ENCODE data around the gene MYO1E. TPM values are rescaled to one million over a fixed set of nuclear protein-coding genes. Genes with fewer than 3 reads are reported as not detected.
"Not testable (repeated sequence)": the region's sequence is repeated elsewhere in the genome, so short reads cannot be mapped to it uniquely, and the experiment has no call there.

Gene MYO1E
- total RNA-seq, 1 experiment from 2014 or later, result 55.2 TPM

- peak; percentile 99 for DNase-seq (ENCODE audit: low read depth)
Measured at GRCh38 chr15:59170295-59171066, 202.2 kb downstream of the MYO1E start.

- peak; percentile 87 for DNase-seq (ENCODE audit: low read depth)
Measured at GRCh38 chr15:59169251-59169708, 203.4 kb downstream of the MYO1E start.

DNA sequence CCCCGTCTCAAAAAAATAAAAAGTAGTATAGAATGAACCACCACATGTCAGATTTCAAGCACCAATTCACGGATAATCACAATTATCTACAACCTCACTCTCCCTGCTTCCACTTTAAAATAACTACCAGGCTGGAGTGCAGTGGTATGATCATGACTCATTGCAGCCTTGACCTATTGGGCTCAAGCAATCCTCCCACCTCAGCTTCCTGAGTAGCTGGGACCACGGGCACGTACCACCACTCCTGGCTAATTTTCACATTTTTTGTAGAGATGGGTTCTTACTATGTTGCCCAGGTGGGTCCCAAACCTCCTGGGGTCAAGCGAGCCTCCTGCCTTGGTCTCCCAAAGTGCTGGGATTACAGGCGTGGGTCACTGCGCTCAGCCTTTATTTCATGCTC is 204.1 kb downstream of the MYO1E start:
- DNase-seq (ENCODE audit: low read depth), result peak; percentile 76

GRCh38 chr15:59166601-59167265 is 205.9 kb downstream of the MYO1E start:
- no peak for DNase-seq (ENCODE audit: low read depth)

DNA sequence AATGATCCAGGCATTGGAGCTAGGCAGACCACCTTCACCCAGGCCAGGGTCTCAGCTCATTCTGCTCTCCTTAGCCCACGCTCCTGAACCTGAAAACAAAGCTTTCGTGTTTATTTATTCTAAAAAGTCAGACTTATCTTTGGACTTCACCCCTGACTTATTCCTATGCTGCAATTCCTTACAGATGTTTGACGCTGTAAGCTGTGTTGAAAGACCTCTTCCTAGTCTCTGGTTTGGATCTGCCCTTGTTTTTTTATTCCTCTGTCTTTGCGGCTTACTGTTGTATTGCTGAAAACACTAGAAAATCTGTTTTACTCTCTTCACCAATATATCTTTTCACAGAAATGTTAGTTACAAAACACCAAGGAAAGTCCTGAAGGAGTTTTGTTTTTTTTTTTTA is 206.5 kb downstream of the MYO1E start:
- no peak for DNase-seq (ENCODE audit: low read depth)

GRCh38 chr15:59165726-59166125 is 206.9 kb downstream of the MYO1E start:
- DNase-seq (ENCODE audit: low read depth), result no peak

DNA sequence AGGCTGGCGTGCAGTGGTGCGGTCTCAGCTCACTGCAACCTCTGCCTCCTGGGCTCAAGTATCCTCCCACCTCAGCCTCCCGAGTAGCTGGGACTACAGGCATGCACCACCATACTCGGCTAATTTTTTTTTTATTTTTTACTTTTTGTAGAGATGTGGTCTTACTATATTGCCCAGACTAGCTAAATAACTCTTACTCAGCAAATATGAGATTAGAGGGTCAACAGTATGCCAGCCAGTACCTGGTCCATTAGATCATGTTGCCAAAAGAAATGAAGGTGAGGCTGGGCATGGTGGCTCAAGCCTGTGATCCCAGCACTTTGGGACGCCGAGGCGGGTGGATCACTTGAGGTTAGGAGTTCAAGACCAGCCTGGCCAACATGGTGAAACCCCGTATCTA is 210.6 kb downstream of the MYO1E start:
- DNase-seq (ENCODE audit: low read depth), result not testable (repeated sequence)

GRCh38 chr15:59160880-59161593 is 211.6 kb downstream of the MYO1E start:
- no peak for DNase-seq (ENCODE audit: low read depth)

GRCh38 chr15:59159210-59159609 is 213.5 kb downstream of the MYO1E start:
- no peak for DNase-seq (ENCODE audit: low read depth)

DNA sequence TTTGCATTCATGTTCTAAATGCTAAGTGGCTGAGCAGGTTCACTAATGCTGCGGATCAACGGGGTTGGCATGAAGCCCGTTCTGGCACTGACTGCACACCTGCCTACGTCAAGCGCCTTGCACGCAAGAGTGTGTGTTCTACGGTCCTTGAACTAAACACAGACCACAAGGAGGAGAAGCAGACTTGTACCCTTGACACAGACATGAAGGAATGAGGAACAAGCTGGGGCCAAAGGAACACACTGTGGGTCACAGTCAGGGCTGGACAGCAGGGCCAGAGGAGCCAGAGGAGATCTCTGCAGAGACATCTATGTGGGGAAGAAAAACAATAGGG is 214.0 kb downstream of the MYO1E start:
- DNase-seq (ENCODE audit: low read depth), result no peak

DNA sequence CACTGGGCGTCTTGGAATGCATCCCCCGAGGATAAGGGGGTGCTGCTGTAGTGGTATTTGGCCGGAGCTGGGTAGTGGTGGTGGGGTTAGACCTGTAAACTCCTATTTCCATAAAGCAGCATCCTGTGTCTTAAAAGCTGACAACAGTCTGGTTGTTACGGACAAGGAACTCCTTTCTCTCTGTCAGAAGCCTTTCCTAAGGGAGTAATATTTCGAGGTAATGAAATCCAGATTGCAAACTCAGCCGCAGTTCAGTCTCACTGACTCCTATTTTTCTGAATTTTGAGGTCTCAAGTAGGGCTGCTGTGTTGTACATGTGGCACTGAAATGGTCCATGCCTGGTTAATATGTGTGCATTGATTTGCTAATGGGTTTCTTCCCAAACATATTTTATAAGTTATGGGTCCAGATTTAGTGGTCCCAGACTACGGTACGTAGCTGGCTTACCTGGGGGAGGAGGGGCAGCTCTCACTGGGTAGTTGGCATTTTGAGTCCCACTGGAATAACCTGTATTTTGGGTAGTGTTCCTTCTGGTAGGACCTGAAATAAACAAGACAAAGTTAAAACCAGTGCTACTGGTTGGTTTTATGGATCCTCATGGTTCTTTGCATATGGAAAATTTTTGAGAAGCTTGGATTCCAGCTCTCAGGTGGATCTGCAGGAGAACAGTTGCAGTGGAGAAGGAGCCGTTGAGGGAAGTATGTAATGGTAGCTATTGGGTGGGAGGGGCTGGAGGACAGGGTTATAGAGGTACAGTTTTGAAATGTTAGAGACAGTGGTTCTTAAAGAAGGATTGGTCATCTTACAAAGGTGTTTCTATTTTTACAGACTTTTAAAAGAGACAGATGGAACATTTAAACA is 214.6 kb downstream of the MYO1E start:
- no peak for DNase-seq (ENCODE audit: low read depth)

DNA sequence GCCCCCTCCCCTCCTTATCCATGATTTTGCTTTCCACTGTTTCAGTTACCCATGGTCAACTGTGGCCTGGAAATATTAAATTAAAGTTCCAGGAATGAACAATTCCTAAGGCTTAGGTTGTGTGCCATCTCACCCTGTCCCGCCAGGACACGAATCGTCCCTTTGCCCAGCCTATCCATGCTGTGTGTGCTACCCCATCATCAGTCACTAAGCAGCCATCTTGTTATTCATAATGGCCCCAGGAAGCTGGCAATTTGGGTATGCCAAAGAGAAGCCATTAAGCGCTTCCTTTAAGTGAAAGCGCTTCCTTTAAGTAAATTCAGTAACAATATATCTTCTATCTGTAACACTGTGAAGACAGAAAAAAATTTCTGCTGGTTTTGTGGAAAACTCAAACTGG is 215.3 kb downstream of the MYO1E start:
- no peak for DNase-seq (ENCODE audit: low read depth)

- no peak for DNase-seq (ENCODE audit: low read depth)
Measured at GRCh38 chr15:59155431-59155830, 217.2 kb downstream of the MYO1E start.

DNA sequence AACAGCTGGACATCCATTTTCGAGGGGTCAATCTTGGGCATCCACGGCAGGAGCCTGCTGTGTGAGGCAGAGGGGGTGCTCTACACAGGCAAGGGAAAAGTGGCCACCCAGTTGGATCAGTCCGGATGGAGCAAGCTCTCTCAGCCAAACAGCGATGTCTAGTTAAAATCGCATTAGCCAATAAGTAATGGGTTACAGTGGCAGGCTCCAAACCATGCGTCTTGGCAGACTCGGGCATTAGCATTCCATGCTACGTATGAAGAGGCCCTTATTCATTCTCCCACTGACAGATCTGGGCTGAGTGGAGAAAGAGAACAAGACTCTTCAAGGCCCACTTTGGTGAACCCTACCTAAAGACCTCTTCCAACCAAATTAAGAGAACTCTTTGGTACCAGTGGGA is 218.4 kb downstream of the MYO1E start:
- DNase-seq (ENCODE audit: low read depth), result no peak

- DNase-seq (ENCODE audit: low read depth), result no peak
Measured at GRCh38 chr15:59153466-59153865, 219.2 kb downstream of the MYO1E start.

DNA sequence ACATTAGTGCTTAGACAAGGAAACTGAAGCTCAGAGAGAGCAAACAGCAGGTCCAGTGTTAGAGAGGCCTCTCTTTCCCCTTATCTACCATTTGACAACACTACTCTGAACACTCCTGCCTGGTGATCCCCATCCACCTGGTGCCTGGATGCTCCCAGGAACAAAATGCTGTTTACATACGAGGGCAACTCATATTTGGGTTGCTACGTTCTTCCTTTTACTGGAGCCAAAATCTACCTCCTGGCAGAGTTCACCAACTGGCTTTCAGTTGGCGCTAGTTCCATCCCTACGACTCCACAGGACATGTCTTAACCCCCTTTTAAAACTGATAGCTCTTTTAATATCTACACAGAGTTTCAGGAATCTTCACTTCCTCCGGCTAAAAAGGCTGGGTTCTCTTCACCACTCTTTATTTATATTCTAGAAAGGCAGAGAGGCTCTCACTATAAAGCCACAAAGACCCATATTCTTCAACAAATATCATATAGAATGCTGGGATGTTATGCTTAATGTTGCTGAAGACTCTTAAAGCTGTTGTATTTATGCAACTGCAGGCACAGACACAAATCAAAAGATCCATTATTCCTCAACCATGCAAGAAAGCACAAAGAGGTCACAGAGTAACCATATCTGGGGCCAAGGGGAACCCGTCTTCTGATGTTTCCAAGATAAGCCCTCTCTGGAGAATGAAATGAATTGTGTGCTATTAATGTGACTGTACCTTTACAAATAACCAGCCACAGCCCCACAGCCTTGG is 219.8 kb downstream of the MYO1E start:
- no peak for DNase-seq (ENCODE audit: low read depth)

DNA sequence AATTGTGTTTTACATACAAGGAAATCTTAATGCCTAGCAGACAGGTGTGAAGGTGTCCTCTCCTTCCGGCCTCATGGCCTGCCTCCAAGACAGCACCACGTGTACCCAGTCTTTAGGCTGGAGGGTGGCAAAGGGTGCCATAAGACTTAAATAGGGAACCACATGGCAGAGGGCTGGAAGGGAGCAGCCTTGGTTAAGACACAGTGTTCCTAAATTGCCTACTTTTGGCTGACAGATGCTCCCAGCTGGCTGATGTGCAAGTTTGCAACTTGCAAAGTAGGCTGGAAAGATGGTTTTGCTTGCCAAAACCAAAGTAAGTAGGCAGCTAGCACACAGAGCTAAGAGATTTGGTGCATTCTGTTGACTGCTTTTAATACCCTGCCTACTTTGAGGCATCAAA is 222.5 kb downstream of the MYO1E start:
- no peak for DNase-seq (ENCODE audit: low read depth)

- no peak for DNase-seq (ENCODE audit: low read depth)
Measured at GRCh38 chr15:59148153-59148833, 224.4 kb downstream of the MYO1E start.

GRCh38 chr15:59147666-59148065 is 225.0 kb downstream of the MYO1E start:
- no peak for DNase-seq (ENCODE audit: low read depth)

DNA sequence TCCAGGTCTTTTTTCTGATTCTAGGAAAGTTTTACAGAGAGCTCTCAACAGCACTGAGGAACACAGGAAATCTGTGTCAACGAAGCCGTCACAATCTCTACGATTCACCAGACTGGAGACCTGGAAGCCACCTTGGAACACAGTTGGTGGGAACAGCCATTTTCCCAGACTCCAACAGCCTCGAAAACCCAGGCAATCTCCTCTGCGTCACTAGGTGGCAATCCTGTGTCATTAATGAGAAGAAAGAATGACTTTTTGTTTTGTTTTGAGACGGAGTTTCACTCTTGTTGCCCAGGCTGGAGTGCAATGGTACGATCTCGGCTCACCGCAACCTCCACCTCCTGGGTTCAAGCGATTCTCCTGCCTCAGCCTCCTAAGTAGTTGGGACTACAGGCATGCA is 228.1 kb downstream of the MYO1E start:
- peak; percentile 13 for DNase-seq (ENCODE audit: low read depth)

GRCh38 chr15:59143281-59143680 is 229.4 kb downstream of the MYO1E start:
- no peak for DNase-seq (ENCODE audit: low read depth)

All from RPMI7951 (cell line).